OCI-LY3 (cell line): ENCODE measurements around the gene PCDH12.

Experiments used
- H2AFZ ChIP-seq: fragments of 200-600, 300-600 bp; shearing (Covaris generic); 2 replicates; pipeline ENCODE4 v1.6.0; 2014; ENCODE audit warnings: antibody characterized with exemption, low read depth, low read length
- H3K27ac ChIP-seq: fragments of 200-600, 300-600 bp; sonication (generic); 2 replicates; pipeline ENCODE4 v1.5.1; 2014; ENCODE audit warnings: mild to moderate bottlenecking, low read length, moderate library complexity, mixed read lengths
- H3K27me3 ChIP-seq: fragments of 200-600, 300-600 bp; sonication (generic); 2 replicates; pipeline ENCODE4 v1.6.1; 2014; ENCODE audit warnings: low read depth, low read length, mixed read lengths
- H3K36me3 ChIP-seq: fragments of 200-600, 300-600 bp; sonication (generic); replicated peaks from 2 replicates; pipeline ENCODE3; 2014; ENCODE audit warnings: low read depth, low read length, mixed read lengths
- H3K4me1 ChIP-seq: fragments of 300-600, 200-600 bp; sonication (generic); 2 replicates; pipeline ENCODE4 v1.6.1; 2014; ENCODE audit warnings: low read length, mixed read lengths
- H3K4me2 ChIP-seq: fragments of 200-600, 300-600 bp; sonication (generic); 2 replicates; pipeline ENCODE4 v1.6.1; 2014; ENCODE audit warnings: low read length, mixed read lengths
- H3K4me3 ChIP-seq: fragments of 300-600, 200-600 bp; sonication (generic); 2 replicates; pipeline ENCODE4 v1.5.1; 2014; ENCODE audit warnings: antibody characterized with exemption, mild to moderate bottlenecking, low read length, moderate library complexity
- H3K79me2 ChIP-seq: fragments of 300-600, 200-600 bp; shearing (Covaris generic); 2 replicates; pipeline ENCODE4 v1.6.1; 2014; ENCODE audit warnings: mild to moderate bottlenecking, low read length, mixed read lengths
- H3K9ac ChIP-seq: fragments of 300-600, 200-600 bp; shearing (Covaris generic); 2 replicates; pipeline ENCODE4 v1.6.0; 2014; ENCODE audit warnings: mild to moderate bottlenecking, low read length, moderate library complexity
- H3K9me3 ChIP-seq: fragments of 200-600, 300-600 bp; shearing (Covaris generic); 2 replicates; pipeline ENCODE4 v1.6.1; 2014; ENCODE audit warnings: low read length, mixed read lengths; ENCODE audit not compliant: insufficient read depth
- H4K20me1 ChIP-seq: fragments of 200-600, 300-600 bp; sonication (generic); 2 replicates; pipeline ENCODE4 v1.6.1; 2016; ENCODE audit warnings: low read length, mixed read lengths; ENCODE audit not compliant: insufficient read depth
- EZH2phosphoT487 ChIP-seq: fragments of 200-600 bp; shearing (Covaris generic); IDR thresholded peaks from 2 replicates; pipeline ENCODE4 v1.6.1; 2018; ENCODE audit warnings: antibody characterized with exemption, mixed run types, low read depth
- TF ChIP-seq, protein P1 (sequence below): fragments of 200-600, 300-600 bp; sonication (generic); IDR thresholded peaks from 2 replicates; pipeline ENCODE4 v1.5.1; 2014; ENCODE audit warnings: antibody characterized with exemption, low read length, low read depth

PCDH12 gene

GRCh38 chr5:141944076-141944475 lies 13.9 kb downstream of the PCDH12 start:
- H3K4me1 ChIP-seq = no peaks in the 10 kb centered on the region
- H3K79me2 ChIP-seq = no peaks in the 10 kb centered on the region
- no peaks in the 10 kb centered on the region for H3K9me3 ChIP-seq
- no peak overlapping the region for H3K27ac ChIP-seq
- H3K4me2 ChIP-seq = no peak overlapping the region
- no peak overlapping the region for H3K4me3 ChIP-seq
- no peaks in the 10 kb centered on the region for H4K20me1 ChIP-seq
- TF ChIP-seq, protein P1, sequence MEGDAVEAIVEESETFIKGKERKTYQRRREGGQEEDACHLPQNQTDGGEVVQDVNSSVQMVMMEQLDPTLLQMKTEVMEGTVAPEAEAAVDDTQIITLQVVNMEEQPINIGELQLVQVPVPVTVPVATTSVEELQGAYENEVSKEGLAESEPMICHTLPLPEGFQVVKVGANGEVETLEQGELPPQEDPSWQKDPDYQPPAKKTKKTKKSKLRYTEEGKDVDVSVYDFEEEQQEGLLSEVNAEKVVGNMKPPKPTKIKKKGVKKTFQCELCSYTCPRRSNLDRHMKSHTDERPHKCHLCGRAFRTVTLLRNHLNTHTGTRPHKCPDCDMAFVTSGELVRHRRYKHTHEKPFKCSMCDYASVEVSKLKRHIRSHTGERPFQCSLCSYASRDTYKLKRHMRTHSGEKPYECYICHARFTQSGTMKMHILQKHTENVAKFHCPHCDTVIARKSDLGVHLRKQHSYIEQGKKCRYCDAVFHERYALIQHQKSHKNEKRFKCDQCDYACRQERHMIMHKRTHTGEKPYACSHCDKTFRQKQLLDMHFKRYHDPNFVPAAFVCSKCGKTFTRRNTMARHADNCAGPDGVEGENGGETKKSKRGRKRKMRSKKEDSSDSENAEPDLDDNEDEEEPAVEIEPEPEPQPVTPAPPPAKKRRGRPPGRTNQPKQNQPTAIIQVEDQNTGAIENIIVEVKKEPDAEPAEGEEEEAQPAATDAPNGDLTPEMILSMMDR = no peak
- no peak for TF ChIP-seq EZH2phosphoT487
- no peak overlapping the region for H2AFZ ChIP-seq
- H3K9ac ChIP-seq = no peak overlapping the region
- no peaks in the 10 kb centered on the region for H3K27me3 ChIP-seq
- H3K36me3 ChIP-seq = no peaks in the 10 kb centered on the region

- H3K4me2 ChIP-seq = no peak overlapping the region
Measured at GRCh38 chr5:141942185-141942857, 15.7 kb downstream of the PCDH12 start.

GRCh38 chr5:141941779-141942178 lies 16.2 kb downstream of the PCDH12 start:
- Histone ChIP-seq H3K9me3 (no peaks in the 10 kb centered on the region), H3K27me3 (no peaks in the 10 kb centered on the region), H3K4me3 (no peak overlapping the region), H3K79me2 (no peaks in the 10 kb centered on the region), H4K20me1 (no peaks in the 10 kb centered on the region), H2AFZ (no peak overlapping the region), H3K4me1 (no peaks in the 10 kb centered on the region), H3K27ac (no peak overlapping the region), H3K9ac (no peak overlapping the region), H3K36me3 (no peaks in the 10 kb centered on the region), H3K4me2 (no peak overlapping the region)
- TF ChIP-seq, protein P1 = no peak
- no peak for TF ChIP-seq EZH2phosphoT487

More at GRCh38 chr5:141942185-141942857, 15.7 kb downstream of the PCDH12 start:
- H3K9me3 ChIP-seq = no peaks in the 10 kb centered on the region
- no peaks in the 10 kb centered on the region for H3K36me3 ChIP-seq
- no peak overlapping the region for H3K9ac ChIP-seq
- H3K27ac ChIP-seq = no peak overlapping the region
- no peaks in the 10 kb centered on the region for H3K4me1 ChIP-seq
- no peak overlapping the region for H3K4me3 ChIP-seq
- H3K27me3 ChIP-seq = no peaks in the 10 kb centered on the region
- H2AFZ ChIP-seq = no peak overlapping the region
- TF ChIP-seq, protein P1 = no peak
- no peak for TF ChIP-seq EZH2phosphoT487
- no peaks in the 10 kb centered on the region for H4K20me1 ChIP-seq
- H3K79me2 ChIP-seq = no peaks in the 10 kb centered on the region

GRCh38 chr5:141941307-141941706 lies 16.7 kb downstream of the PCDH12 start:
- H3K4me1 ChIP-seq = no peaks in the 10 kb centered on the region
- H3K27me3 ChIP-seq = no peaks in the 10 kb centered on the region
- no peak overlapping the region for H2AFZ ChIP-seq
- H3K9ac ChIP-seq = no peak overlapping the region
- no peak overlapping the region for H3K4me2 ChIP-seq
- no peaks in the 10 kb centered on the region for H3K9me3 ChIP-seq
- H4K20me1 ChIP-seq = no peaks in the 10 kb centered on the region
- TF ChIP-seq, protein P1 = no peak
- no peak for TF ChIP-seq EZH2phosphoT487
- no peaks in the 10 kb centered on the region for H3K36me3 ChIP-seq
- H3K27ac ChIP-seq = no peak overlapping the region
- no peaks in the 10 kb centered on the region for H3K79me2 ChIP-seq
- H3K4me3 ChIP-seq = no peak overlapping the region
